Measurements from ENCODE around the gene RASGRF1. TPM values are rescaled to one million over a fixed set of nuclear protein-coding genes. Genes with fewer than 3 reads are reported as not detected.

RASGRF1 gene
- total and polyA plus RNA-seq, 2 donors (not counting 1 experiment from before 2014, with no cell fraction given): 1.0 to 9.4 TPM

DNA sequence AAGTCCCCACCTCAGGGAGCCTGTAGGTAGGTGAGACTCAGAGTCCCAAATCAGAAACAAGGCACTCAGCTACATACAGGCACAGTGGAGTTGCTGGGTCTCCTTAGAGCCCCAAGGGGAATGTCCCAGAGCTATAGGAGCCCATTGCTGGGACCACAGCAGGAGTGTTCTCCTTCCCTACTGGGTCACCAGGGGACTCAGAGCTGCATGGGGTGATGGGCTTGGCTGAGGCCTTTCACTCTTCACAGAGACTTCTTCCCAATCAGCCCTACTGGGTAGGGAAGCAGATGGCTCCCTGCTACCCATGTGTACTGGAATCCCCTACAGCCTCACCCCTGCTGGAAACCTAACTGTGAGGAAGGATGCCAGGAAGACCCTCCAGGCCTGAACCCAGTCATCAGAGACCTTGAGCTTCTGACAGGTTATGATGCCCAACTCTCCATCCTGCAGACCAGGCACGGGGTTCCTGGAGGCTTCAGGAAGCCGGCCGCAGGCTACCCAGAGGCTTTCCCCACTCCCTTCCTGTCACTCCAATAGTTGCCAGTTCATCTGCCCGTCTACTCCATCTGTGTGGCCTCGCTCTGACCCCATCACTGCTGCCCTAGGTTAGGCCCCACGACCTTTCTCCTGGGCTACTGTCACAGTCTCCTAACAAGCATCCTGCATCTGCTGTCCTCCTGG lies 24.0 kb downstream of the RASGRF1 start:
- CTCF ChIA-PET: interaction anchor here (1.3 kb wide), 1 partner anchor 118 kb away, joined by 3 read pairs; no protein-coding TSS in a partner anchor
- peaks cover 2% of the 10 kb centered on the region for H3K4me1 Mint-ChIP-seq

More for the DNA sequence above, 24.0 kb downstream of the RASGRF1 start:
- DNase-seq (no peak), ATAC-seq (ENCODE audit: low read depth) (no peak)
- Histone ChIP-seq H3K4me3 (ENCODE audit: control extremely low read depth in 1 of 5, extremely low read depth in 1 of 5, insufficient read depth in 1 of 5, low read depth in 2 of 5, low read length in 4 of 5) (no peak overlapping the region), H3K4me1 (ENCODE audit: control insufficient read depth in 2 of 2, insufficient read depth in 2 of 2, low read length in 2 of 2) (no peaks in the 10 kb centered on the region), H3K36me3 (replicated peaks in 1 of 2; ENCODE audit: control extremely low read depth in 1 of 2, control insufficient read depth in 1 of 2, extremely low read depth in 1 of 2, insufficient read depth in 2 of 2, low read length in 1 of 2) (no peaks in the 10 kb centered on the region), H3K27me3 (replicated peaks in 1 of 4; ENCODE audit: control extremely low read depth in 1 of 4, control insufficient read depth in 3 of 4, insufficient read depth in 4 of 4, low read length in 3 of 4) (no peaks in the 10 kb centered on the region), H3K4me2 (replicated peaks; ENCODE audit: low read depth, low read length, poor library complexity, severe bottlenecking) (no peak overlapping the region), H3K79me2 (ENCODE audit: control insufficient read depth, insufficient read depth, low read length) (no peaks in the 10 kb centered on the region), H3K9me3 (ENCODE audit: control extremely low read depth in 1 of 3, control insufficient read depth in 2 of 3, insufficient read depth in 1 of 3, low read length in 2 of 3) (no peaks in the 10 kb centered on the region), H4K20me1 (ENCODE audit: control insufficient read depth, insufficient read depth, low read length, poor library complexity, severe bottlenecking) (no peaks in the 10 kb centered on the region), H3K9ac (ENCODE audit: low read length) (no peak overlapping the region), H3K27ac (ENCODE audit: low read length in 2 of 2) (no peak overlapping the region), H2AFZ (ENCODE audit: insufficient read depth, low read depth, low read length, poor library complexity, severe bottlenecking) (no peak overlapping the region)
- Mint-ChIP-seq H3K27ac (no peak overlapping the region), H3K27me3 (peaks cover 14% of the 10 kb centered on the region), H3K9me3 (ENCODE audit: insufficient read depth) (no peaks in the 10 kb centered on the region), H3K4me3 (no peak overlapping the region)
- POLR2A ChIA-PET: no interaction called here
- TF ChIP-seq, protein P1, sequence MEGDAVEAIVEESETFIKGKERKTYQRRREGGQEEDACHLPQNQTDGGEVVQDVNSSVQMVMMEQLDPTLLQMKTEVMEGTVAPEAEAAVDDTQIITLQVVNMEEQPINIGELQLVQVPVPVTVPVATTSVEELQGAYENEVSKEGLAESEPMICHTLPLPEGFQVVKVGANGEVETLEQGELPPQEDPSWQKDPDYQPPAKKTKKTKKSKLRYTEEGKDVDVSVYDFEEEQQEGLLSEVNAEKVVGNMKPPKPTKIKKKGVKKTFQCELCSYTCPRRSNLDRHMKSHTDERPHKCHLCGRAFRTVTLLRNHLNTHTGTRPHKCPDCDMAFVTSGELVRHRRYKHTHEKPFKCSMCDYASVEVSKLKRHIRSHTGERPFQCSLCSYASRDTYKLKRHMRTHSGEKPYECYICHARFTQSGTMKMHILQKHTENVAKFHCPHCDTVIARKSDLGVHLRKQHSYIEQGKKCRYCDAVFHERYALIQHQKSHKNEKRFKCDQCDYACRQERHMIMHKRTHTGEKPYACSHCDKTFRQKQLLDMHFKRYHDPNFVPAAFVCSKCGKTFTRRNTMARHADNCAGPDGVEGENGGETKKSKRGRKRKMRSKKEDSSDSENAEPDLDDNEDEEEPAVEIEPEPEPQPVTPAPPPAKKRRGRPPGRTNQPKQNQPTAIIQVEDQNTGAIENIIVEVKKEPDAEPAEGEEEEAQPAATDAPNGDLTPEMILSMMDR (IDR thresholded peaks at IDR 0.05): no peak
- no peak for TF ChIP-seq EZH2 (IDR thresholded peaks at IDR 0.05; ENCODE audit: borderline replicate concordance, insufficient read depth, low read depth, low read length, poor library complexity, severe bottlenecking)
- intact Hi-C loops (cut with micrococcal nuclease): no loop called here
- WGBS (ENCODE audit: insufficient coverage): 88% methylated on average over 4 of the region's 6 CpGs

Measured in B cell (primary cell).